Measurements from ENCODE around the gene CRADD. TPM values are rescaled to one million over a fixed set of nuclear protein-coding genes. Genes with fewer than 3 reads are reported as not detected.
A peak's percentile ranks its signal among the peaks of the same experiment; 100 is the strongest.

Gene CRADD
- total RNA-seq, 1 donor from 2014 or later: 10.3 TPM

GRCh38 chr12:93670104-93670503 lies 7.1 kb upstream of the CRADD start:
- no peak overlapping the region for H3K4me3 ChIP-seq (ENCODE audit: low read depth, low read length)
- TF ChIP-seq CTCF (conservative IDR thresholded peaks at IDR 0.05; ENCODE audit: low read depth, low read length): no peak
- DNase-seq (ENCODE audit: low read depth): no peak

- H3K4me3 ChIP-seq (ENCODE audit: low read depth, low read length): no peak overlapping the region
- TF ChIP-seq CTCF (conservative IDR thresholded peaks at IDR 0.05; ENCODE audit: low read depth, low read length): no peak
- DNase-seq (ENCODE audit: low read depth): no peak
These were observed 6.1 kb upstream of the CRADD start for GRCh38 chr12:93671044-93671443.

- TF ChIP-seq CTCF (conservative IDR thresholded peaks at IDR 0.05; ENCODE audit: low read depth, low read length): no peak
- H3K4me3 ChIP-seq (ENCODE audit: low read depth, low read length): no peak overlapping the region
- DNase-seq (ENCODE audit: low read depth): no peak
These were observed 4.1 kb upstream of the CRADD start for GRCh38 chr12:93673084-93673483.

- DNase-seq (ENCODE audit: low read depth): no peak
- TF ChIP-seq CTCF (conservative IDR thresholded peaks at IDR 0.05; ENCODE audit: low read depth, low read length): no peak
- no peak overlapping the region for H3K4me3 ChIP-seq (ENCODE audit: low read depth, low read length)
These were observed 2.8 kb upstream of the CRADD start for GRCh38 chr12:93674386-93674785.

- TF ChIP-seq CTCF (conservative IDR thresholded peaks at IDR 0.05; ENCODE audit: low read depth, low read length): no peak
- peak overlapping the region; percentile 76 for H3K4me3 ChIP-seq (ENCODE audit: low read depth, low read length)
- DNase-seq (ENCODE audit: low read depth): no peak
These were observed 574 bp upstream of the CRADD start for GRCh38 chr12:93676408-93677194.

- no peak for TF ChIP-seq CTCF (conservative IDR thresholded peaks at IDR 0.05; ENCODE audit: low read depth, low read length)
- DNase-seq (ENCODE audit: low read depth): no peak
- peak overlapping the region; percentile 76 for H3K4me3 ChIP-seq (ENCODE audit: low read depth, low read length)
These were observed 1.6 kb downstream of the CRADD start for GRCh38 chr12:93678779-93679178.

All from epithelial cell of proximal tubule (primary cell).